Measurements from ENCODE around the gene SGIP1.
A peak's percentile ranks its signal among the peaks of the same experiment; 100 is the strongest.
"Not testable (repeated sequence)": the region's sequence is repeated elsewhere in the genome, so short reads cannot be mapped to it uniquely, and the experiment has no call there.

The SGIP1 gene

DNA sequence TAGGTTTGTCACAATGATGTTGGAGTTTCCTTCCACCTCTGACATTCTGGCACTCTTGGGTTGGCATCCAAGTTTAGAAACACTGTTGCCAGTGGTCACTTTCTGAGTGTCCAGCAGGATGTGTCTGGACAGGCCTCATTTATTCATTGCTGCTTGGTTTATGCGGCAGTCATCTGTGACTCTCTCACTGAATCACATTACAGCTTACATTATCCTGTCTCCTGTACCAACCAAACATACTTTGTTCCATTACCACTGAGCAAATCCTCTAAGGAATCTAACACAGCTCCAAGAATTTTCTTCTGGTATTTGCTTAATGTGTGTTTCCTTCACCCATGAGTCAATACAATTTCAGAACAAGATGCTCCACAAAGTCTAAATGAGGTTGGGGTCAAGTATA, 19.9 kb downstream of the SGIP1 start:
- DNase-seq (ENCODE audit: low read depth, low spot score): no peak

DNA sequence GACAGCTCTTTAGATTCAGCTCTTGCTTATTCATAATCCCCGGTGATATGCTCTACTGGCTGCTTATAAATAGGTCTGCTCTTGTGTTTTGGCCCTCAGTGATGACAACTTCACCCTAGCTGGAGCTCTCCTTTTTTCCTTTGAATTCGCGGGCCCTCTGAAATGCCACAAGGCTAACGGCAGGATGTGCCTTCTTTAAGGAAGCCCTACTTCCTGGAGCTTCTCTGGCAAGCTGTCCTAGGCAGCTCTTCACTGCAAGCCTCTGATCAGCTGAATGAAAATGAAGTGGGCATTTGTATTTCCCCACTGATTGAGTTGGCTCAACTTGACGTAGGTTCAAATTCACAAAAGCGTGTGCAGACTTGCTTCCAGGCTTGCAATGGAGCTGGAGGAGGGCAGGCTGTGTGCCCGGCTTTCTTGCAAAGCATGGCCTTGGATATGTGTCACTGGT, 22.2 kb downstream of the SGIP1 start:
- DNase-seq (ENCODE audit: low read depth, low spot score): no peak

DNA sequence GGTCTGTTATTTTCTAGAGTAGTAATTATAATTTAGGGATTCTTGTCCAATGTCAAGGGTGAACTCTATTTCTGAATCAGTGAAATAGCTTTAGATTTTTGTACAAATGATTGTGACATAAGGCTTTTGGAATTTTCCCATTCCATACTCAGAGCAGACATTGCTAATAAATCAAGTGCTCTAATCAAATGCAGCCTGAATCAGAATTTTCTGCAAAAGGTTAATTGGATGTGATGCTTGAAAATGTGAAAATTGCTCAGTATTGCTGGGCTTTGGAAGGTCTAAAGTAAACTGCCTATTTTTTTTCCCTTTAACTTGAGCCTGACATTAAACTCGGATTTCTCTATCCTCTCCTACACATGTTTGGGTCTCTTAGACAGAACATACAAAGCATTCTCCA, 23.2 kb downstream of the SGIP1 start:
- no peak for DNase-seq (ENCODE audit: low read depth, low spot score)

DNA sequence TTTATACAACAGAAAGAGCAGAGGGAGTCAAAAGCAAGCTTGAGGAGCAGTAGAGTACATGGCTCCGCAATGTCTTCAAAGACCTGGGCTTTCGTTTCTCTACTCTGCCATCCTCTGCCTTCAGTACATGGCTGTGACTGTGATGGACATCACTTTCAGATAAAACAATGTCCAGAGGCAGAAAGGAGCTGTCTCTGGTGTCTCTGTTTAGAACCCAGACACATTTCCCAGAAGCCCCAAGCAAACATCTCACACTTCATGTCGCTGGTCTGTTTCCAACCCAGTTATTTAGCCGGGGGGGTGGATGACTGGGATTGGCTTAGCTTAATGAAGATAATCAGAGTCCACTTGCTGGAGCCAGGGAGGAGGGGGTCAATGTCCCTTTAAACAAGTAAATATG, 25.6 kb downstream of the SGIP1 start:
- no peak for DNase-seq (ENCODE audit: low read depth, low spot score)

DNA sequence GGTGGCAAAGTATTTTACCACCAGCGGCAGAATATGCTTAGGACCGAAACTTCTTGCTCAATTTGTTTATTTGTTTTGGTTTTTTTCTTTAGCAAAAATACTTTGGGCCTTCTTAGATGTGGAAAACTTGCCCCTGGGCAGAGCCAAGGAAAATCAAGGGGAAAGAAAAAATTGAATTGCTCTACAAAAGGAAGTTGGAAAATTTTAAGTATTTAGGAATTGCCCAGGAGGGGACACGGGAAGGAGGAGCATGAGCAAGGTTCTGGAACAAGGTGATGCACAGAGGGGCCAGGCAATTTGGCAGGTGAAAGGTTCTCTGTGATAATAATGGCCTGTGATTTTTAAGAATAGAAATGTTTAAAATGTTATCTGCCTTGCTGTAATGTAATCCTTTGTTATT, 28.6 kb downstream of the SGIP1 start:
- DNase-seq (ENCODE audit: low read depth, low spot score): no peak

DNA sequence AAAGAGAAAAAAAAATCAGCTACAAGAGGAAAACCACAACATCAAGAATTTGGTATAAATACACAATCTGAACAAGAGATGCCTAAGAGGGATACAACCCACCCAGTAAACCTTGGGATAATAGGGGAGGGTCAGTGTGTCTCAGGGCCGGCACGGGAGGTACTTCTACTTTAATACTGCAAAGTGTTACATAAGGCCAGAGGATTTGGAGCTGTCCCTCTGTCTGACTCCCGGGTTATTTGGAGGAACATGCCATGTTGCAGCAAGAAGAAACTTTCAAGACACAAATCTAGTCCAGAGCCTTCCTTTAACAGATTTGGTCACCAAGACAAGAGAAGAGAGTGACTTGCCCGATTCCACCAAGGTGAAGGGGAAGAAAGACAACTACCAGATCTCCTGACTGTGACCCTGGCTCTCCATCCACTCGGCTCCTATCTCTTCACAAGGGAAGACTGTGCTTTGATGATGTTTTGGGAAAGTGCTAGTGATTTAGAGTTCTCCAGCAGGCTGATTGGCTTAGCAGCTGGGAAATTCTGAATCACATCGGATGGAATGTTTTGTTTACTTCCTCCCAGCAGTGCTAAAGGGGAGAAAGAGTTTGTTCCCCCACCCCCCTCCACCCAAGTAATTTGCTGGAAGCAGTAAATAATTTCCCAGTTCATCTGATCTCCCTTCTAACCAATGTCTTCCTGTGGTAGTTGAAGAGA, 29.3 kb downstream of the SGIP1 start:
- DNase-seq (ENCODE audit: low read depth, low spot score): no peak

DNA sequence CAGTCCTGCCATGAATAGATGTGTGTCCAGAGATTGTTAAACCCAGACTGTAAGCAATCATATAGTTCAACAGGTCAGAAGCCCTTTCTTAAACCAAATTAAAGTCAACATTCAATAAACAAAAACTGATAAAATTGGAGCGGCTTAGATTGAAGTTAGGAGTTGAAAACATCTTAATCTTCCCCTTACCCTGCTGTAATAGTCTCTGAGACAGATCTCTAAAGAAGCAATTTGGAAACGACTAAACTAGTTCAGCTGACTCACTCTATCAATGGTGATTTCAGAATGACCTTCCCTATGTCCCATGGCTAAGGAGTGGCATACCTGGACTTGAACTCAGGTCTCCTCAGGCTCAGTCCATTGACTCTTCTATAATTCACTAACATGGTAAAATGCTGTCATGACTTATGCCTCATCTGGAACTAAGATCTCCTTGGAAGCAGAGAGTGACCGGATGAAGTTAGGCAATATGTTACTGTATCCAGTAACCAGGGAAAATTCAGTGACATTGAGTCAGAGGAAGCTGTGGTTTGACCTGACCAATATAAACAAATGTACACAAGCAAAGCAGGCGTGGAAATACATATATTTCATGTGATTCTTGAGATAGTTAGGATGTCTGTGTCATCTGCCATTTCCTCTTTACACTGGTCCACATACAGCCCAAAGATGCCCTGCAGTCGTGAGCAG, 30.1 kb downstream of the SGIP1 start:
- DNase-seq (ENCODE audit: low read depth, low spot score): peak; percentile 84

DNA sequence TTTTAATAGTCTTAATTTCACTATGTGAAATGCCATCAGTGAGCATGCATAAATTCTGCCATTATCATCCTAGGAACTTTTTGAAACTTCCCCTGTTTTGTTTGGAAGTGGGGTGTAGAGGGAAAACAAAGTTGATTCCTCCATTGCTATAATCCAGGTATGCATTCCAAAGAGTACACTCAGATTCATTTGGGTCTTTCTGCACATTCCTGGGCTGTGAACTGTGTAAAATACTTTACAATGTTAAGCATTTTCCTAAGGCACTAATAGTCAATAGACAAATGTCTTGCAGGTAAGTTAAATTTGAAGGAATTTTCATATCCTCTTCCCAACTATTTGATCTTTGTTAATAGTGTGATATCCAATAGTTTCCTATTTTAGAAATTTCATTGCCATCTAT, 36.2 kb downstream of the SGIP1 start:
- no peak for DNase-seq (ENCODE audit: low read depth, low spot score)

DNA sequence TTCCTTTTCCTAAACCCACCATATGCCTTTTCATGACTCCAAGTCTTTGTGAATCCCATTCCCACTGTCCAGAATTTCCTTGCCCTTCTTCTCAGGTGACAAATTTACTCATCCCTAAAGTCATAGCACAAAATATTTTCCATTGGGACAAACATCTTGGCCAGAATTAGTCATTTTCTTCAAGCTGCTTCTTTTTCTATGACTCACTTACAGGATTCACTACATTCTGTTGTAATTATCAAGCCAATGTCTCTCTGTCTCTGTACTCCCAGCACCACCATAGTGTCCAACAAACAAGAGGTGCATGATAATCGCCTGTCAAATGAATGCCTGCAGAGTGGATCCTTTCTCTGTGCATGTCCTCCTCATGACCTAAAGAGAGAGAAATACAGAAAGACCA, 37.8 kb downstream of the SGIP1 start:
- DNase-seq (ENCODE audit: low read depth, low spot score): no peak

DNA sequence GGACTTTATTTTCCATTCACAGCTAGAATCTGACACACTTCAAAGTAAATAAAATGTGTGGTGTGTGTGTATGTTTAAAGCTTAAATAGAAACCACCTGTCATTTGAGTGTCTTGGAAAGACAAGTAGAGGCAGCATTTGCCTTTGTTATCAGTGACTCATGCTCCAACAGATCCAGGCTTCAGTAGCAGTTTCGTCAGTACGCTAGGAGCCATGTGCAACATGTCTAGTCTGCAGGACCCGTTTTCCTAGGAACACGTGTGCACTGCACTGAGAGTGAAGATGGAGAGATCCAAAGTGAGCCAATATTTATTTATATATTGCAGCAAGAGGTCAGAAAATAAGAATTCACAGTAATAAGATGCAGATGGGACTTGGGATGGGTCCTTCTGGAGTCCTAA, 41.8 kb downstream of the SGIP1 start:
- DNase-seq (ENCODE audit: low read depth, low spot score): peak; percentile 78

DNA sequence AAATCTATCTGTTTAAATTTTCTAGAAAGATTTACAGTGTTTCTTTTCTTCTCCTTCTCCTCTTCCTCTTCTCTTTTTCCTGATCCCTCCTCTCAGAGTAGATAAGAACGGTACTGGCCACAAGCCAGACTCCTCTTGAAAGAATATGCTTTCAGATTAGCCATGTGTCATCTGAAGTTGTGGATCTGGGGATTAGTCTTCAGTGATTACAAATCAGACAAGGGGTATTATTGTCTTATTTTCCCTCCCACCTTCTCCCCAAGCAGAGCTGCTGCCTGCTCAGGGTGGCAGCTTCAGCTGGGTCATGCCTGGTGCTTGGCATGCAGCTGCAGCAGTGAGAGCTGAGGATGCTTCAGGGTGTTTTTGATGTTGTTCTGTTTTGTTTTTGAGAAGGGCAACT, 42.7 kb downstream of the SGIP1 start:
- no peak for DNase-seq (ENCODE audit: low read depth, low spot score)

DNA sequence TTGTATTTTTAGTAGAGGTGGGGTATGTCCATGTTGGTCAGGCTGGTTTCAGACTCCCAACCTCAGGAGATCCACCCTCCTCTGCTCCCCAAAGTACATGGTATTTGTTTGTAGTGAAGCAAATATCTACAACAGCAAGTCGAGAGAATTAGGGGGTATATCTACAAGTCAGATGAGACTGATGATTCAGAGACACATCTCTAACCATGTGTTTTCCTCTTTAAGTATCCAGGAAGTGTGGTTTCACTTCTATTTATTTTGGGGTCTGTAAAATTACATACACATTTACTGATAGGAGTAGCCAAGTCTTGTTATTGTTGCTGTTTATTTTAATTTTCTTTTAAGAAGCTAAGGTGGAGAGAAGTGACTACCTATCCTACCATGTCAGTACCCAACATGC, 44.9 kb downstream of the SGIP1 start:
- no peak for DNase-seq (ENCODE audit: low read depth, low spot score)

DNA sequence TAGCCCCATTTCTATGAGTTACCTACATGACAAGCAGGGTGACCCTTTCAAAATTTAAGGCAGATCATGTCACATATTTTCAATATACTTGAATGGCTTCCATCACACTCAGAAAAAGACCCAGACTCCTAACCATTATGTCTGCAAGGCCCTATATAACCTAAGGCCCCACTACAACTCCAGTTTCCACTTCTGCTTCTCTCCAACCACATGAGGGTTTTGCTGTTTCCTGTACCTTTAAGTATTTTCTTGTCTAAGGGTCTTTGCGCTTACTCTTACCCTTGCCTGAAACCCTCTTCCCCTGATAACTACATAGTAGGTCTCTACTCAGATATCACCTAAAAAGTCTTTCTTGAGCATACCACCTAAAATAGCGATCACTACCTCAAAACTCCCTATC, 46.1 kb downstream of the SGIP1 start:
- DNase-seq (ENCODE audit: low read depth, low spot score): no peak

DNA sequence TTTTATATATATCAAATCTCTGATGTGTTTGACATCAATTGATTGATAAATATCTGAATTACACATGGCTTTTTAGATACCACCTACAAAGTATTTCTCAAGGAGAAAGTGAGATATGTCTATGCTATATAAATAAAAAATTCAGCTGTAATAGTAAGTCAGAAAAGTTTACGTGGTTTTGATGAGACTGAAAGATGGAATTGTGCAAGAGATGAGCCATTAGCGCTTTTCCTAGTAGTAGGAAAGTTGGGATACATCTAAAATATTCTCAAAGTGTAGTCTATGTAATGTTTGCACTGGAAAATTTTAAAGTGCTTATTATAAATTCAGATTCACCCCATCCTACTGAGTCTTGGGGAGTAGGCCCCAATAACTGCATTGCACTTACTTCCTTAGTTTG, 49.1 kb downstream of the SGIP1 start:
- no peak for DNase-seq (ENCODE audit: low read depth, low spot score)

DNA sequence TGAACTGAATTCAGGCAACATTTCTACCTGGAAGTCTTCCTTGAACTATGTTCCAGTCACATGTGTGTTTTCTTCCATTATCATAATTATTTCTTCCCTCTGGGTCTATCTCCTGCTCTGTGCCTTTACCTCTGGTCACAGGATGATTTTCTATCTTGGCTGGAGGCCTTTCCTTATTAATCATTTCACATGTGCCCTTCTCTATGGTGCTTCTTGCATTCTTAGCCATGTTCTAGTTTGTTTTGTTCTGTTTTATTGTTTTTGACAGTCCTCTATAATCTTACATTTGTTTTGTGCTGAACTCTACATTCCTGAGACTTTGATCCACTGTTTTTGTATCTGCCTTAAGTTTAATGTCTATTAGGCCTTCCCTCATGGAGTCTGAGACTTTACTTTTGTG, 51.0 kb downstream of the SGIP1 start:
- no peak for DNase-seq (ENCODE audit: low read depth, low spot score)

DNA sequence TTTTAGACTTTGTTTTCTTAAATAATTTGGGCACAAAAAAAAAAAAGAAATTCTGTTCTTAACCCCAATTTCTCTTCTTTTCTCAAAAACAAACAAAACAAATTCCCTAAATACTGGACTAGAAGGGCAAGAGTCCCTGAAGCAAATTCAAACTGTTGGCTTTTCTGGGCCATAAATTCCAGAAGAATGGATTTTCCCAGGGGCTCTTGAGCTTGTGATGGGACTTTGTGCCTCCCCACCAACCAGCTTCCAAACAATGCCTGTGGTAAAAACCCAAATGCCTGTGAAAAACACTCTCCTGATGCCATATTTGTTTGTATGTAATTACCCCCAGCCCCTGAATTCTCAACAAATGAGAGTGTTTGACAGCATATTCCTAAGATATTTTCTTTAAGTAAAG, 55.4 kb downstream of the SGIP1 start:
- DNase-seq (ENCODE audit: low read depth, low spot score): no peak

DNA sequence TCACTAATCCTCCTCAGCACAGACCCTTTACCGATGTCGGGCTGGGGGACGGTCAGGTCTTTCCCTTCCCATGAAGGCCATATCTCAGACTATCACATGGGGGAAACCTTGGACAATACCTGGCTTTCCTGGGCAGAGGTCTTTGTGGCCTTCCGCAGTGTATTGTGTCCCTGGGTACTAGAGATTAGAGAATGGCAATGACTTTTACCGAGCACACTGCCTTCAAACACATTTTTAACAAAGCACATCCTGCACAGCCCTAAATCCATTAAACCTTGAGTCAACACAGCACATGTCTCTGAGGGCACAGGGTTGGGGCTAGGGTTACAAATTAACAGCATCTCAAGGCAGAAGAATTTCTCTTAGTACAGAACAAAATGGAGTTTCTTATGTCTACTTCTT, 58.2 kb downstream of the SGIP1 start:
- not testable (repeated sequence) for DNase-seq (ENCODE audit: low read depth, low spot score)

DNA sequence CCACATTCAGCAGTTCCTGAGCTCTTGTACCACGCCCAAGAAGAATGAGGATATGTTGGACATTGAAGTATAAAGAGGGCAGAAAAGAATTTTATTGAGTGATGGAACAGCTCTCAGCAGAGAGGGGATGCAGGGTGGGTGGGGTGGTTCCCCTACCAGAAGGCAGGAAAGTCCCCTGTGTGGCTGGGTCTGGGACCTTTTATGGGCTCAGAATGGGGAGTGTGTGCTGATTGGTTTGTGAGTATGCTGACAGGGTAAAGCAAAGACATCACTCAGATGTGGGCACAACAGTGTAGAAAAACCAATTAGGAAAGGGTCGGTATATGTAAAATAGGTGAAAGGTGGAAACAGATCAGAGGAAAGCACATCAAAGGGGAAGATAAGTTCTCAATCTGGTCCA, 62.2 kb downstream of the SGIP1 start:
- no peak for DNase-seq (ENCODE audit: low read depth, low spot score)

DNA sequence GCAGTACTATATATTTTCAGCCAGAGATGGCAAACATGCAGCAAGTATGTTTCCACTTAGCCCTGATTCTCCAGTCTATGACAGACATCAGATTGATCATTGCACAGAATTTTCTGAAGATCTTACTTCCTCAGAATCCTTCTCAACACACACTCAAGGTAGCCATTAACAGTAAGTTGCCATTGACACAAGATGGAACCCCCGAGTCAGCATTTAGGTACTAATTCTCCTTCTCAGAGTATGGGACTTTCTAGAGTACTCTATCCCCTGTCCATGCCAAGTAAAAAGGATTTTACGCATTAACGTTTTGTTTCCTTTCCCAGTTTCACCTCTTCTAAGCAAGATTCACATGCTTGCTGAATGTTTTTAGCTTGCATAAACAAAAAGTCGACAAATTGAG, 63.5 kb downstream of the SGIP1 start:
- no peak for DNase-seq (ENCODE audit: low read depth, low spot score)

DNA sequence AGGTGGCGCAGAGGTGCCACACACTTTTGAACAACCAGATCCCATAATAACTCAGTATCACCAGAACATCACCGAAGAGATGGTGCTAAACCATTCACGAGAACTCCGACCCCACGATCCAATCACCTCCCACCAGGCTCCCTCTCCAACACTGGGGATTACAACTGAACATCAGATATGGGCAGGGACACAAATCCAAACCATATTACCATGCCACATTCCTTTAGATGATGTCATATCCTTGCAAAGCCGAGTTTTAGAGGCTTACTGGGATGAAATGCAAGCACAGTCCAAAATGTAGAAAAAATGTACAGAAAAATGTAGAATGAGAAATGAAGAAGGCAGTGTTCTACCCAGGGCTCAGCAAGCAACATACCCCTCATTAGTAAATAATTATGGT, 64.7 kb downstream of the SGIP1 start:
- no peak for DNase-seq (ENCODE audit: low read depth, low spot score)

DNA sequence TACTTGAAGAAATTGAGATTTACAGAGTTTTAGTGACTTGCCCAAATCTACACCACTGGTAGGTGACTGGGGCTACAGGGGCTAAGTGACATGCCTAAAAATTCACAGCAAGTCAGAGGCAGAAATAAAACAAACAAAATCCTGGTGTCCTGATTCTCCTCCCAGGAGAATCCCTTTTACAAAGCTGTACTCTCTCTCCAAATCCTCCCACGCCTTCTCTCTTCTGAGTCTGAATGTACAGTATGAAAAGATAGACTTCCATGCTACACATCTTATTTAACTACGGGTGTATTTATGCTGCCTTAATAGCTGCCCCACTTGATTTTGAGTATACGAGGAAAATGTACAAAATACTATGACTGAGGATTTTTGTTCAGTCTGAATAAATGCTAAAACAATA, 65.4 kb downstream of the SGIP1 start:
- no peak for DNase-seq (ENCODE audit: low read depth, low spot score)

DNA sequence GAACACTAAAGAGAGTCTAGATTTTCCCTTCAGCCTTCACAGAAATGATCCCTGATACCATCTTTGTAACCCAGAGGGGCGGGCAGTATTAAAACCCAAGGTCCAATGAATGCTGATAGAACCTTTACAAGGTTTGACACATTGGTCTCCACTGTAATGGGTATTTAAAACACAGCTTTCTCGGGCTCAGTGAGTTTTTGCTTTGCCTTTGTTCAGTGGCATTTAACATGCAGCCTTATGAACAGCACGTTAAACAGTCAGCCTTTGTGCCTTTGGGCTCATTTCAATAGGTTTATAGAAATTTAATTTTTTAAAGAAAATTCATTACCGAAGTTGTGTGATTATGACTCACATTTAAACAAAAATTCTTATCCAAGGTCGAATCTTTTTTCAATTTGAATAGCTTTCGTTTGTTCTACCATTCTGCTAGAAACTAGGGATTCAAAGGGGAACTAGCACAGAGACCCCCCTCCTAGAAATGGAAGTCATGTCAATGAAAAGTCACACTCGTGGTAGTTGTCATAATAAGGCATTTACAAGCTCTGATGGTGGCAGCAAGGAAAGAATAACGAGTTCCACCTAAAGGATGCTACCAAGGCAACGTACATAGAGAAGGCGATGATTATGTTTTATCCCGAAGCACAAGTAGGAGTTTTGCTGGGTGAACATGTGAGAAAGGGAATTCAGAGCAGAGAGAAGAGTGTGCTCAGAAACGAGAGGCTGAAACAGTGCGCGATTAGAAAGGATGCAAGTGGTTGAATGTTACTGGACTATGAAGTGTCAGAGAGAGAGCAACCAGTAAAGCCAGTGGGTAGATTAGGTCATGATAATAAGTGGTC, 66.2 kb downstream of the SGIP1 start:
- DNase-seq (ENCODE audit: low read depth, low spot score): no peak

All from brain pericyte (primary cell).